HUES48 (cell line): ENCODE results near the gene GOSR2.

ENCODE experiments used
- H3K27ac ChIP-seq: one replicate; pipeline ENCODE4 v1.7.0; 2013; ENCODE audit warnings: low read depth, low read length, inconsistent platforms
- H3K27me3 ChIP-seq: 2 replicates; pipeline ENCODE4 v1.6.1; 2013; ENCODE audit warnings: mild to moderate bottlenecking, low read length; ENCODE audit not compliant: control insufficient read depth, insufficient read depth
- H3K36me3 ChIP-seq: 2 replicates; pipeline ENCODE4 v1.6.1; 2013; ENCODE audit warnings: low read length; ENCODE audit not compliant: control insufficient read depth, insufficient read depth
- H3K4me1 ChIP-seq: 2 replicates; pipeline ENCODE4 v1.6.1; 2013; ENCODE audit warnings: mild to moderate bottlenecking, low read length; ENCODE audit not compliant: control insufficient read depth, insufficient read depth
- H3K4me3 ChIP-seq: 2 replicates; pipeline ENCODE4 v1.5.1; 2013; ENCODE audit warnings: mild to moderate bottlenecking, low read depth, low read length
- H3K9ac ChIP-seq: 2 replicates; pipeline ENCODE4 v1.6.1; 2013; ENCODE audit warnings: mild to moderate bottlenecking, low read depth, low read length, moderate library complexity
- H3K9me3 ChIP-seq: 2 replicates; pipeline ENCODE4 v1.6.1; 2013; ENCODE audit warnings: low read length; ENCODE audit not compliant: control insufficient read depth, insufficient read depth

The GOSR2 gene

GRCh38 chr17:46883871-46884520, 39.0 kb upstream of the GOSR2 start:
- Histone ChIP-seq H3K9me3 (no peaks in the 10 kb centered on the region), H3K4me1 (no peaks in the 10 kb centered on the region), H3K9ac (no peak overlapping the region), H3K27ac (no peak overlapping the region), H3K36me3 (no peaks in the 10 kb centered on the region), H3K27me3 (no peaks in the 10 kb centered on the region), H3K4me3 (no peak overlapping the region)

DNA sequence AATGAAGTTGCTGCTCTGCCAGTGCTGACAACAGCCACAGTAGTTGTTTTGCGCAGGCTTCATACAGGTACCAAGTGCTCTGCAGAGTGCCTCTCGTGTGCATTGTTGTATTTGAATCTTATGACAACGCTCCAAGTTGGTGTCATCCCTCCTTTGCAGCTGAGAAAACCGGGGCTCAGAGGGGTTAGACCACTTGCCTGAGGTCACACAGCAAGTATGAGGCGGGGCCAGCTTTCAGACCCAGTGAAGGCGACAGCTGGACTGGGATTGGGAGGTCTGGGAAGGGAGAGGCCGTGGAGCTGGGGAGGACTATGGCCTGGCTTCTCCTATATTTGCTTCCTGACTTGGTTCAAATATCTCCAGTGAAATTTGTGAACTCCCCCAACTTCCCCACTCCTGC, 38.4 kb upstream of the GOSR2 start:
- H3K27me3 ChIP-seq, result no peaks in the 10 kb centered on the region
- no peak overlapping the region for H3K27ac ChIP-seq
- no peaks in the 10 kb centered on the region for H3K9me3 ChIP-seq

DNA sequence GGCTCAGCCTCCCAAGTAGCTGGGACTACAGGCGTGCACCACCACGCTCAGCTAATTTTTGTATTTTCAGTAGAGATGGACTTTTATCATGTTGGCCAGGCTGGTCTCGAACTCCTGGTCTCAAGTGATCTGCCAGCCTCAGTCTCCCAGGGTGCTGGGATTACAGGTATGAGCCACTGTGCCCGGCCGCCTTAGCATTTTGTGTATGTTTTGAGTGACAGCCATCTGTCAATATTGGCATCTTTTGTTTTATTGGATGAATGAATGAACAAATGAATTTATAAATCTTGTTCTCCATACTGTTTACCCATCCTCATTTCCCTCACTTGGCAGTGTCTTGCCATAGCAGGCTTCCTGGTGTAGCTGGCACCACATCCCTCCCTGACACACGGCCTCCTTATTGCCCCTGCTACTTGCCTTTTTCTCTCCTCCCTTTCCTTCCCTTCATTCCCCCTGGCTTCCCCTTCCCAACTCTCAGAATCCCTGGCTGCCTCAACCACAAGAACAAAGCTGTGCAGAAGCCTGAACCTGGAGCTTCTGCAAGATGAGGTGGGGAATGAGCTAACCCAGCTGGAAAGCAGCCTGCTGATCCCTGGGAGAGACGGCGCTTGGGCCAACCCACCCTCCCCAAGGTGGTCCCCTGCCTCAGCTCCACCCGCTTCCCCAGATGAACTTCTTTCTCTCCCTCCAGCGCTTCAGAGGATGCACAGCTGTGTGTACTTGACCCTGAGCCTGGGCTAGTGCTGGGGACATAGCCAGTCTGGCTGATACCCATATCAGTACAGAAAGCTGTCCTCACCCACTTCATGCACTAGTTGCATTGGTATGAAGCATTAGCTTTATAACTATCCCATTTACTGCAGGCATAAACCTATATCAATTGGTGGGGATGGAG, 37.3 kb upstream of the GOSR2 start:
- no peak overlapping the region for H3K9ac ChIP-seq
- no peaks in the 10 kb centered on the region for H3K9me3 ChIP-seq
- H3K27me3 ChIP-seq, result no peaks in the 10 kb centered on the region
- H3K4me1 ChIP-seq, result no peaks in the 10 kb centered on the region
- H3K27ac ChIP-seq, result no peak overlapping the region
- H3K4me3 ChIP-seq, result no peak overlapping the region
- H3K36me3 ChIP-seq, result no peaks in the 10 kb centered on the region

More for the DNA sequence above, 38.4 kb upstream of the GOSR2 start:
- Histone ChIP-seq H3K4me3 (no peak overlapping the region), H3K4me1 (no peaks in the 10 kb centered on the region), H3K36me3 (no peaks in the 10 kb centered on the region), H3K9ac (no peak overlapping the region)

GRCh38 chr17:46886310-46886663, 36.7 kb upstream of the GOSR2 start:
- H3K4me1 ChIP-seq, result no peaks in the 10 kb centered on the region
- no peak overlapping the region for H3K27ac ChIP-seq
- H3K9me3 ChIP-seq, result no peaks in the 10 kb centered on the region
- no peak overlapping the region for H3K9ac ChIP-seq
- no peak overlapping the region for H3K4me3 ChIP-seq
- no peaks in the 10 kb centered on the region for H3K27me3 ChIP-seq
- H3K36me3 ChIP-seq, result no peaks in the 10 kb centered on the region

DNA sequence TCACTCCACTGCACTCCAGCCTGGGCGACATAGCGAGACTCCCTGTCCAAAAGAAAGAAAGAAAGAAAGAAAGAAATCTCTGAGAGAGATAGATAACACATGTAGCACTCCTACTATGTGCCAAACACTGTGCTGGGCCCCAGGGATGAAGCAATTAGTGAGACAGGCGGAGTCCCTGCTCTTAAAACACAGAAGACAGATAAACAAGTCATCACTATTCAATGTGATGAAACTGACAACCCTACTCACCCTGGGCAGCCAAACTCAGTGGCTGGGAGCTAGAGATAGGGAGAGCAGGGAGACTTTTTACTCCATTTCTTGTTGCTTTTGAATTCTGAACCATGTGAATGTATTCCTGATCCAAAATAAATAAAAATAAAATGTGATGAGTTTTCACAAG, 35.2 kb upstream of the GOSR2 start:
- Histone ChIP-seq H3K9me3 (no peaks in the 10 kb centered on the region), H3K27me3 (no peaks in the 10 kb centered on the region), H3K4me1 (no peaks in the 10 kb centered on the region), H3K9ac (no peak overlapping the region), H3K36me3 (no peaks in the 10 kb centered on the region), H3K4me3 (no peak overlapping the region), H3K27ac (no peak overlapping the region)

DNA sequence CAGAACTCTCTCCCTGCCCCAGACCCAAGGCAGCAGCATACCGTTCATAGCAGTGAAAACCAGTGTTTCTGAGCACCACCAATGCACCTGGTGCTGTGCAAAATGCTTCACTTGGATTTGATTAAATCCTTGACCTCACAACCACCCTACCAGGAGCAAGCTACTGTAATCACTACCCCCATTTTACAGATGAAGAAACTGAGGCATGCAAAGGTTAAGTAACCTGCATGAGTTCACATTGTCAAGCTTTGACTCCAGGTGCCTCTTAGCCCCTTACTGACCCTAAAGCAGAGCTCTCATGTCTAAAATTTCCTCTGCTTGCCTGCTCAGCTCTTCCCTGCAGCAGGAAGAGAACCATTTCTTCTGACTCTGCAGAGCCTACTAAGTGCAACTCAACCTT, 34.2 kb upstream of the GOSR2 start:
- H3K27me3 ChIP-seq, result no peaks in the 10 kb centered on the region
- no peaks in the 10 kb centered on the region for H3K4me1 ChIP-seq
- H3K27ac ChIP-seq, result no peak overlapping the region
- H3K9ac ChIP-seq, result no peak overlapping the region
- no peak overlapping the region for H3K4me3 ChIP-seq
- H3K9me3 ChIP-seq, result no peaks in the 10 kb centered on the region
- H3K36me3 ChIP-seq, result no peaks in the 10 kb centered on the region

DNA sequence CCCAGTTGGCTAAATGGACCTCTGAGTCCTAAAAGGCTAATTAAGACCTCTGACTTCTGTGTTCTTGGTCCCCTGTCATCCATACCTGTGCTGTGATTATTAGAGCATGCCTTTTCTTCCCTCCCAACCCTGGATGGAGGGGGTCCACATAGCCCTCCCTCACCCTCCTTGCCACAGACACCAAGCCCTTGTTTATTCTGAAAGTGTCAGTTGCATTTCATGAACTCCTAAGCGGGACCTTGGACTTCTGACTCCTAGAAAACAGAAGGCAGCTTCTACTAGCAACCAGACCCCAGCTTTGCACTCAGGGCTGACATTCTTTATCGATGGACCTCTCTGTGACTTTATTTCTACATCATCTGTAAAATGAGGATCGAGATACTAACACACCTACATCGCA, 33.4 kb upstream of the GOSR2 start:
- Histone ChIP-seq H3K9ac (no peak overlapping the region), H3K4me1 (peaks cover 7% of the 10 kb centered on the region), H3K4me3 (no peak overlapping the region), H3K27me3 (no peaks in the 10 kb centered on the region), H3K36me3 (no peaks in the 10 kb centered on the region), H3K9me3 (no peaks in the 10 kb centered on the region), H3K27ac (no peak overlapping the region)

DNA sequence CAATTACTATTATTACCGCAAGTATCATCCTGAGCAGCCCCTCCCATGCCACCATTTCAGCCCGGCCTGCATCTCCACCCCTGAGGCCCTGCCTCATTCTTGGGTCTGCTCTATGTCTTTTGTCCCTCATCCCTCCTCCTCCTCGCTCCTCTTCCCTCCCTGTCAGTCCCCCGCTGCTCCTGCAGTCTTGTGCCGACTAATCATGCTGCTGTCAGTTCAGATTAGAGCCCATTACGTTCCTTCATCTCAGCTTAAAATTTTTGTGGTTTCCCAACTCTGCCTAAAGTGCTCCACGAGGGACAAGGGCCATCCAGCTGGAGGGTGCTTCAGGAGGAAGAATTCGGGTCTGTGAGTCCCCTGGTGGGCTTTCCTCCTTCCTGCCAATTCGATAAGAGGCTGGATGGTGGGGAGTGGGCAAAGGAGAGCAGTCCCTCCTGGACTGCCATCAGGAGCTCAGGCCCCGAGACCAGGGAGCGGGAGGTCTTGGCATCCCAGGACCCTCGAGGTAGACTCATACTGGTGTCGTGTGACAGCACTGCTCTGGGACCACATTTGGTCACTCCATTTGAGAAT, 32.9 kb upstream of the GOSR2 start:
- Histone ChIP-seq H3K9me3 (no peaks in the 10 kb centered on the region), H3K4me3 (no peak overlapping the region), H3K27me3 (no peaks in the 10 kb centered on the region)

GRCh38 chr17:46890638-46891037, 32.3 kb upstream of the GOSR2 start:
- Histone ChIP-seq H3K27me3 (no peaks in the 10 kb centered on the region), H3K9ac (no peak overlapping the region), H3K36me3 (no peaks in the 10 kb centered on the region), H3K27ac (no peak overlapping the region), H3K4me3 (no peak overlapping the region), H3K4me1 (peaks cover 12% of the 10 kb centered on the region), H3K9me3 (no peaks in the 10 kb centered on the region)

More for the DNA sequence above, 32.9 kb upstream of the GOSR2 start:
- Histone ChIP-seq H3K27ac (no peak overlapping the region), H3K36me3 (no peaks in the 10 kb centered on the region), H3K4me1 (peaks cover 12% of the 10 kb centered on the region), H3K9ac (no peak overlapping the region)

DNA sequence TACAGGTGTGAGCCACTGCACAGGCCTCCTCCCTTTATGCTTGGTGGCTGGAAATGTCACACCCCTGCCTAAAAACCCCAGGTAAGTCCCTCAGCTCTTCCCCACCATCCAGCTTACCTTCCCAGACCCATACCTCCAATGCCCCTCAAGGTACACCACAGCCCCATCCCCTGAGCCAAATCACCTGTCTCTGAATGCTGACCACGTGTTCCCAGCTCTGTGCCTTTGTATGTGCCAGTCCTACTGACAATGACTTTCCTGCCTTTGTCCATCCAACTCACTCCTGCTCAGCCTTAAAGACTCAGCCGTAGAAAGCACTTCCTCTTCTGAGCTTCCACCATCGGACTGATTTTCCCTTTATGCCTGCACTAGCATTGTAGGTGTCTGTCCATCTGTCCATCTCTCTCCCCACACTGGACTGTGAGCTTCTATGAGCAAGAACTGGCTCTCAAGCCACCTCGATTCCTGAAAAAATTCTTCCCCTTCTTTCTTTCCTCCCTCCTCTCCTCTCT, 30.7 kb upstream of the GOSR2 start:
- Histone ChIP-seq H3K27ac (no peak overlapping the region), H3K27me3 (no peaks in the 10 kb centered on the region)

DNA sequence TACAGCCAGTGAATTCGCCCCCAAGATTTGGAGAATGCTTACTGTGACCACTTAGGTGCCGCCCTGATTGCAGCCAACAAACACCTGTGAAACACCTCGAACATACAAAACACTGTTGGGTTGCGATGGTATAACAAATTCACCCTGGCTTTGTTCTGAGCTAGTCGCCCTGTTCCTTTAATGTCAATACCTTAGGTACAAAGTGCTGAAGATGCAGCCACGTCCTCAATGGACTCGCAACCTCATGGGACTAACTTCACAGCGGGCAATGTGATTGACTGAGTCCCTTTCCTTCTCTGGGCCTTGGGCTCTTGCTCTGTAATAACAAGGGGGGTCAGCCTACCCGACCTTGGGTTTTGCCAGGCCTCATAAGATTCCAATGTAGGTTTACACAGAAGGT, 28.9 kb upstream of the GOSR2 start:
- Histone ChIP-seq H3K4me1 (peaks cover 12% of the 10 kb centered on the region), H3K4me3 (no peak overlapping the region), H3K27ac (no peak overlapping the region), H3K9me3 (no peaks in the 10 kb centered on the region), H3K36me3 (no peaks in the 10 kb centered on the region), H3K9ac (no peak overlapping the region), H3K27me3 (no peaks in the 10 kb centered on the region)

More for the DNA sequence above, 30.7 kb upstream of the GOSR2 start:
- no peaks in the 10 kb centered on the region for H3K36me3 ChIP-seq
- H3K9ac ChIP-seq, result no peak overlapping the region
- no peak overlapping the region for H3K4me3 ChIP-seq
- H3K4me1 ChIP-seq, result peaks cover 12% of the 10 kb centered on the region
- no peaks in the 10 kb centered on the region for H3K9me3 ChIP-seq
